ENCODE measurements around the gene ANXA4.
"Not testable (repeated sequence)": the region's sequence is repeated elsewhere in the genome, so short reads cannot be mapped to it uniquely, and the experiment has no call there.

ANXA4 gene

GRCh38 chr2:69776886-69777785 lies 35.2 kb downstream of the ANXA4 start:
- DNase-seq (ENCODE audit: low read depth in 2 of 2): no peak

- DNase-seq (ENCODE audit: low read depth in 2 of 2): no peak
Measured at GRCh38 chr2:69777786-69778105, 35.8 kb downstream of the ANXA4 start.

GRCh38 chr2:69779258-69780001 lies 37.5 kb downstream of the ANXA4 start:
- DNase-seq (ENCODE audit: low read depth in 2 of 2): no peak

- no peak for DNase-seq (ENCODE audit: low read depth in 2 of 2)
Measured at GRCh38 chr2:69780921-69781320, 39.0 kb downstream of the ANXA4 start.

- no peak for DNase-seq (ENCODE audit: low read depth in 2 of 2)
Measured at GRCh38 chr2:69781321-69782248, 39.7 kb downstream of the ANXA4 start.

GRCh38 chr2:69784228-69784627 lies 42.3 kb downstream of the ANXA4 start:
- no peak for DNase-seq (ENCODE audit: low read depth in 2 of 2)

GRCh38 chr2:69785358-69785757 lies 43.4 kb downstream of the ANXA4 start:
- DNase-seq (ENCODE audit: low read depth in 2 of 2): no peak

- no peak for DNase-seq (ENCODE audit: low read depth in 2 of 2)
Measured at GRCh38 chr2:69786052-69786560, 44.2 kb downstream of the ANXA4 start.

- DNase-seq (ENCODE audit: low read depth in 2 of 2): peak; percentile 52 to 53
Measured at GRCh38 chr2:69789175-69789721, 47.3 kb downstream of the ANXA4 start.

- DNase-seq (ENCODE audit: low read depth in 2 of 2): no peak
Measured at GRCh38 chr2:69789772-69790600, 48.1 kb downstream of the ANXA4 start.

GRCh38 chr2:69790601-69790959 lies 48.6 kb downstream of the ANXA4 start:
- no peak for DNase-seq (ENCODE audit: low read depth in 2 of 2)

GRCh38 chr2:69791045-69791444 lies 49.1 kb downstream of the ANXA4 start:
- DNase-seq (ENCODE audit: low read depth in 2 of 2): no peak

- DNase-seq (ENCODE audit: low read depth in 2 of 2): no peak
Measured at GRCh38 chr2:69796174-69796573, 54.2 kb downstream of the ANXA4 start.

- no peak for DNase-seq (ENCODE audit: low read depth in 2 of 2)
Measured at GRCh38 chr2:69797235-69797634, 55.3 kb downstream of the ANXA4 start.

GRCh38 chr2:69797836-69798289 lies 55.9 kb downstream of the ANXA4 start:
- peak in 1 of 2 experiments; percentile 7 for DNase-seq (ENCODE audit: low read depth in 2 of 2)

- peak in 1 of 2 experiments; percentile 15 for DNase-seq (ENCODE audit: low read depth in 2 of 2)
Measured at GRCh38 chr2:69798290-69798908, 56.5 kb downstream of the ANXA4 start.

GRCh38 chr2:69798909-69799526 lies 57.1 kb downstream of the ANXA4 start:
- DNase-seq (ENCODE audit: low read depth in 2 of 2): peak; percentile 18 to 28

GRCh38 chr2:69801745-69802290 lies 59.9 kb downstream of the ANXA4 start:
- DNase-seq (ENCODE audit: low read depth in 2 of 2): no peak

GRCh38 chr2:69802781-69803367 lies 60.9 kb downstream of the ANXA4 start:
- DNase-seq (ENCODE audit: low read depth in 2 of 2): not testable (repeated sequence)

Measured in fibroblast of skin of left biceps (primary cell).